Endothelial cell (in vitro differentiated cells): ENCODE results near the gene PDGFRB. TPM values are rescaled to one million over a fixed set of nuclear protein-coding genes. Genes with fewer than 3 reads are reported as not detected.

ENCODE experiments used
- DNase-seq: peaks from one replicate; pipeline ENCODE4 v3.0.0; 2021; ENCODE audit warnings: low spot score
- H3K27ac Mint-ChIP-seq: one replicate; pipeline ENCODE4 v1.8.0; 2021; ENCODE audit warnings: mixed read lengths, inconsistent platforms; ENCODE audit not compliant: unreplicated experiment
- H3K27me3 Mint-ChIP-seq: one replicate; pipeline ENCODE4 v1.8.0; 2021; ENCODE audit warnings: mild to moderate bottlenecking, moderate library complexity, mixed read lengths, inconsistent platforms; ENCODE audit not compliant: unreplicated experiment
- H3K36me3 Mint-ChIP-seq: one replicate; pipeline ENCODE4 v1.8.0; 2021; ENCODE audit warnings: mild to moderate bottlenecking, low read depth, mixed read lengths, inconsistent platforms; ENCODE audit not compliant: unreplicated experiment
- H3K4me1 Mint-ChIP-seq: one replicate; pipeline ENCODE4 v1.8.0; 2021; ENCODE audit warnings: mild to moderate bottlenecking, mixed read lengths, inconsistent platforms; ENCODE audit not compliant: unreplicated experiment
- H3K4me3 Mint-ChIP-seq: one replicate; pipeline ENCODE4 v1.8.0; 2021; ENCODE audit warnings: mild to moderate bottlenecking, mixed read lengths, inconsistent platforms; ENCODE audit not compliant: unreplicated experiment
- H3K9me3 Mint-ChIP-seq: one replicate; pipeline ENCODE4 v1.8.0; 2021; ENCODE audit warnings: mixed read lengths, inconsistent platforms; ENCODE audit not compliant: unreplicated experiment
- total RNA-seq: library from RNA; stranded (reverse); fragmentation: NEBNext Ultra II Directional; extraction: Animal tissue kit (Norgen Biotek cat#: 25700); gene quantifications from one replicate; pipeline ENCODE4 v1.2.1, GENCODE V29; 2021; ENCODE audit not compliant: unreplicated experiment
- TF ChIP-seq, protein P1 (sequence below): fragments of 200-600 bp; sonication (generic); IDR thresholded peaks from one replicate; pipeline ENCODE4 v1.5.0; 2021; ENCODE audit warnings: antibody characterized with exemption; ENCODE audit not compliant: unreplicated experiment

The PDGFRB gene
- total RNA-seq, 1 donor from 2014 or later: 23.7 TPM

DNA sequence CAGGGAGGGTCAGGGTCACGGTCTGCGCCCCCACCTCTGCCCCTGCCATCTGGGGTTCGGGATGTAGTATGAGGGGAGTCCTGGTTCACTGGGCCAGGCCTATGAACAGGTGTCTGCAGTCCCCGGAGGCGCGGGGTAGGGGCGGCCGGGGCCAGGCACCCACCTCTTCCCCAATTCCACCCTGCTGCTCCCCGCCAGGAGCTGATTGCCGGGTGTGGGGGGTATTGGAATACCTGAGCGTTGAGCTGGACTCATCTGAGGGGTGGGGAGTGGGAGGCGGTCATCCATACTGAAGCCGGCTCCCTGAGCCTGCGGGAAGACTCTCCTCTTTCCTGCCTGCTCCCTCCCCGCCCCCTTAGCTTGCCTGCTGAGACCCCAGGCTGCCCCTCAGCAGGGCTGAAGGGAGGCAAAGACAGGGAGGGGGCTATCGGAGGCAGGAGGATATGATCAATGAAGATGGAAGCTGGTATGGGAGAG lies 34.9 kb upstream of the PDGFRB start:
- Mint-ChIP-seq H3K9me3 (no peaks in the 10 kb centered on the region), H3K4me3 (no peak overlapping the region), H3K4me1 (peaks cover 3% of the 10 kb centered on the region), H3K36me3 (peaks cover 3% of the 10 kb centered on the region), H3K27ac (no peak overlapping the region), H3K27me3 (peaks cover 17% of the 10 kb centered on the region)
- TF ChIP-seq, protein P1, sequence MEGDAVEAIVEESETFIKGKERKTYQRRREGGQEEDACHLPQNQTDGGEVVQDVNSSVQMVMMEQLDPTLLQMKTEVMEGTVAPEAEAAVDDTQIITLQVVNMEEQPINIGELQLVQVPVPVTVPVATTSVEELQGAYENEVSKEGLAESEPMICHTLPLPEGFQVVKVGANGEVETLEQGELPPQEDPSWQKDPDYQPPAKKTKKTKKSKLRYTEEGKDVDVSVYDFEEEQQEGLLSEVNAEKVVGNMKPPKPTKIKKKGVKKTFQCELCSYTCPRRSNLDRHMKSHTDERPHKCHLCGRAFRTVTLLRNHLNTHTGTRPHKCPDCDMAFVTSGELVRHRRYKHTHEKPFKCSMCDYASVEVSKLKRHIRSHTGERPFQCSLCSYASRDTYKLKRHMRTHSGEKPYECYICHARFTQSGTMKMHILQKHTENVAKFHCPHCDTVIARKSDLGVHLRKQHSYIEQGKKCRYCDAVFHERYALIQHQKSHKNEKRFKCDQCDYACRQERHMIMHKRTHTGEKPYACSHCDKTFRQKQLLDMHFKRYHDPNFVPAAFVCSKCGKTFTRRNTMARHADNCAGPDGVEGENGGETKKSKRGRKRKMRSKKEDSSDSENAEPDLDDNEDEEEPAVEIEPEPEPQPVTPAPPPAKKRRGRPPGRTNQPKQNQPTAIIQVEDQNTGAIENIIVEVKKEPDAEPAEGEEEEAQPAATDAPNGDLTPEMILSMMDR: no peak
- no peak for DNase-seq

GRCh38 chr5:150189728-150190502 lies 34.3 kb upstream of the PDGFRB start, which contains the start of gene SLC6A7:
SLC6A7 (plus strand) TSS chr5:150190062; CDS start chr5:150190328, 266 bp downstream.
- peaks cover 3% of the 10 kb centered on the region for H3K4me1 Mint-ChIP-seq
- H3K27me3 Mint-ChIP-seq: peaks cover 17% of the 10 kb centered on the region
- TF ChIP-seq, protein P1: no peak
- H3K9me3 Mint-ChIP-seq: no peaks in the 10 kb centered on the region
- no peak within 1 kb of the TSS for H3K27ac Mint-ChIP-seq
- no peak within 1 kb of the TSS for H3K4me3 Mint-ChIP-seq
- H3K36me3 Mint-ChIP-seq: peaks cover 3% of the 10 kb centered on the region
- DNase-seq: no peak

DNA sequence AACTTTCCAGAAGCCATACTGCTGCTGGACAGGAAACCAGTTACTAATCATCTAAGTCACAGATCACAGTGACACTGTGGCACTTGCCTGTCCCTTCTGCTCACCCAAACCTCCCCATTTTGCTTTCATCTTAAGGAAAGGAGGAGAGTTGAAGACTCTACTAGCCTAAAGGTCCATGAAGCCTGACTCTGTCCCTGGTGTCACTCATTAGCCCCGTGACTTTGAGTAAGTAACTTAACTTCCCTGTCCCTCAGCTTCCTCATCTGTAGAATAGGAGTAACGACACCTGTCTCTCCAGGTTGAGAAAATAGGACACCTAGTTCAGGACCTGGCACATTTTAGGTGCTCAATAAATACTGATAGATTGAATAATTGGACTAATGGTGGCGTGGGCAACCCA lies 33.7 kb upstream of the PDGFRB start:
- H3K27me3 Mint-ChIP-seq: peaks cover 17% of the 10 kb centered on the region
- H3K4me3 Mint-ChIP-seq: no peak overlapping the region
- TF ChIP-seq, protein P1: no peak
- no peak for DNase-seq
- no peak overlapping the region for H3K27ac Mint-ChIP-seq
- no peaks in the 10 kb centered on the region for H3K9me3 Mint-ChIP-seq
- H3K4me1 Mint-ChIP-seq: peaks cover 6% of the 10 kb centered on the region
- peaks cover 3% of the 10 kb centered on the region for H3K36me3 Mint-ChIP-seq

- Mint-ChIP-seq H3K4me1 (peaks cover 6% of the 10 kb centered on the region), H3K27ac (no peak overlapping the region), H3K36me3 (peaks cover 3% of the 10 kb centered on the region), H3K27me3 (peaks cover 17% of the 10 kb centered on the region), H3K4me3 (no peak overlapping the region), H3K9me3 (no peaks in the 10 kb centered on the region)
- no peak for DNase-seq
- TF ChIP-seq, protein P1: no peak
Measured at GRCh38 chr5:150188146-150188842, 32.6 kb upstream of the PDGFRB start.

GRCh38 chr5:150186897-150187296 lies 31.3 kb upstream of the PDGFRB start:
- peaks cover 3% of the 10 kb centered on the region for H3K36me3 Mint-ChIP-seq
- no peaks in the 10 kb centered on the region for H3K9me3 Mint-ChIP-seq
- no peak overlapping the region for H3K4me3 Mint-ChIP-seq
- peaks cover 3% of the 10 kb centered on the region for H3K4me1 Mint-ChIP-seq
- peaks cover 17% of the 10 kb centered on the region for H3K27me3 Mint-ChIP-seq
- no peak for DNase-seq
- H3K27ac Mint-ChIP-seq: no peak overlapping the region
- TF ChIP-seq, protein P1: no peak
